ENCODE measurements around the gene CD68. TPM values are rescaled to one million over a fixed set of nuclear protein-coding genes. Genes with fewer than 3 reads are reported as not detected.
A peak's percentile ranks its signal among the peaks of the same experiment; 100 is the strongest.

CD68 gene
- total RNA-seq, 3 donors from 2014 or later = 49.8 to 220 (median 70.5) TPM

DNA sequence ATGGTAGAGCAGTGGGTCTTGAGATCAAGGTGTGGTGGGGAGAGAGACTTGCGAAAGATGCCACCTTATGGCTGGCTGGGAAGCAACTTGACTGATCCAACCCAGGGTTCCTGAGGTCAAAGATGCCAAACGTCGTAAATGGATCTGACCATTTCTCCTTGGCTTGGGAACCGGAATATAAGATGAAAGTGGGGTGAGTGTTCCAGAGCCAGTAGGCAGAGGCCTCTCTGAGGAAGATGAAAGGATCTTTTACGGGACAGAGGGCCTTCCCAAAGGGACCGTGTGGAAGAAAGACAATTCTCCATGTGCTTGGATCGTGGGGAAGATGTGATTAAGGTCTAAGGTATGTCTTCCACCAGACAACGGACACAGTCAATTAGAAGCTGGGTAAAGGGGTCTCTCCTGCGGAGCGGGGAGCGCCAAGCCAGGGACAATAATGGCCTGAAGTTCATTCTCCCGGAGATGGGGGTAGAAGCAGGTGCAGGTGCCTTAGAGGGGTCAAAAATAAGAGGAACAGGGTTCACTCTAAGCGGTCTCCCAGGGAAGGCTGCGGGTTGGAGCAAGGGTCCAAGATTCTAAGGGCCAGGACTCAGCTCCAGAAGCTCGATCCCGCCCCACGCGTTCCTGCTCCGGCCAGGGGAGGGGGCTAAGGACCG, 34.5 kb downstream of the CD68 start:
- Histone ChIP-seq H3K4me3 (peak overlapping the region; percentile 85 to 97 (median 86)), H3K27me3 (no peaks in the 10 kb centered on the region), H3K27ac (peak overlapping the region; percentile 92 to 99), H3K9me3 (no peaks in the 10 kb centered on the region), H3K4me1 (peaks cover 0 to 21% of the 10 kb centered on the region in 2 donors), H3K36me3 (no peaks in the 10 kb centered on the region)
- intact Hi-C loops (cut with DNase I; ENCODE audit: low total_unique reads) = no loop called here
- TF ChIP-seq POLR2AphosphoS5 (IDR thresholded peaks at IDR 0.05) (no peak), POLR2A (IDR thresholded peaks at IDR 0.05) (no peak)
- TF ChIP-seq, protein P1, sequence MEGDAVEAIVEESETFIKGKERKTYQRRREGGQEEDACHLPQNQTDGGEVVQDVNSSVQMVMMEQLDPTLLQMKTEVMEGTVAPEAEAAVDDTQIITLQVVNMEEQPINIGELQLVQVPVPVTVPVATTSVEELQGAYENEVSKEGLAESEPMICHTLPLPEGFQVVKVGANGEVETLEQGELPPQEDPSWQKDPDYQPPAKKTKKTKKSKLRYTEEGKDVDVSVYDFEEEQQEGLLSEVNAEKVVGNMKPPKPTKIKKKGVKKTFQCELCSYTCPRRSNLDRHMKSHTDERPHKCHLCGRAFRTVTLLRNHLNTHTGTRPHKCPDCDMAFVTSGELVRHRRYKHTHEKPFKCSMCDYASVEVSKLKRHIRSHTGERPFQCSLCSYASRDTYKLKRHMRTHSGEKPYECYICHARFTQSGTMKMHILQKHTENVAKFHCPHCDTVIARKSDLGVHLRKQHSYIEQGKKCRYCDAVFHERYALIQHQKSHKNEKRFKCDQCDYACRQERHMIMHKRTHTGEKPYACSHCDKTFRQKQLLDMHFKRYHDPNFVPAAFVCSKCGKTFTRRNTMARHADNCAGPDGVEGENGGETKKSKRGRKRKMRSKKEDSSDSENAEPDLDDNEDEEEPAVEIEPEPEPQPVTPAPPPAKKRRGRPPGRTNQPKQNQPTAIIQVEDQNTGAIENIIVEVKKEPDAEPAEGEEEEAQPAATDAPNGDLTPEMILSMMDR (IDR thresholded peaks at IDR 0.05) = no peak
- DNase-seq (ENCODE audit: low spot score in 2 of 2) = no peak

DNA sequence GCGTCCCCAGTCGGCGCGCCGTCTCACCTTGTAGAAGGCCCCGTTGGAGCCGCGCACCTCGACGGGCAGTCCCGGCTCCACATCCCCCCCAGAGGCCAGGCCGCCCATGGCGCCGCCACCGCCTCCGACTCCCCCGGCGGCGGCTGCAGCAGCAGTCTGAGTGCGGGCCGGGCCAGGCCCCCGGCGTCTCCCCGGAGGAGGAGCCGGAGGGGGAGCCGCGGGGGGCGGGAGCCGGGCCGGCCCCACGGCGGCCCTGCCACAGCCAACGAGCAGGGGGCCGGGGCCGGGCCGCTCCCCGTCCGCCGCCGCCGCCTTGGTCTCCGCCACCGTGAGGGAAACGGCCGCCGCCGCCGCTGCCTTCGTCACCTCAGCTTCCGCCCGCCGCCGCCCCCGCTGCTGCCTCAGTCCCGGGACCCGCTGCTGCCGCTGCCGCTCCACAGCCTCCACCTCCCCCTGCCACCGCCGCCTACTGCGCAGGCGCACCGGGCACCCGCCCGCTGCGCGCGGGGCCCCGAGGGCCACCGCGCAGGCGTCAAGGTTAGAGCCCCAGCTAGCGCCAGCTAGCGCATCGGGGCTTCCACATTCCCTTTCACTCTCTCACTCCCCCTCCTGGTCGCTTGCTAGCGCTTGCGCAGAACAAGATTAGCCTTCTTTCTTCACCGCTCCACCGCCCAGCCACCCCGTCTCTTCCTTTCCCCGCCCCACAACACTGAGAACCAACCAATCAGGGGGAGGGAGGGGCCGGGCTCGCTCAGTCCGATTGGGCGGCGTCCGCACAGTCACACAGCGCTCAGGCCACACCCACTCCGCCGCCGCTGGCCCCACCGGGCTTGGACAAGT, 35.2 kb downstream of the CD68 start, which contains the start of gene FXR2:
FXR2 (minus strand) TSS at position 473 of the 840 bp plus-strand sequence; CDS start at position 108, 365 bp downstream.
- intact Hi-C loops (cut with DNase I; ENCODE audit: low total_unique reads) = no loop called here
- H3K4me1 ChIP-seq = peaks cover 0 to 21% of the 10 kb centered on the region in 2 donors
- TF ChIP-seq POLR2AphosphoS5 (IDR thresholded peaks at IDR 0.05) (peak in 2 of 3 donors; percentile 19 to 44), POLR2A (IDR thresholded peaks at IDR 0.05) (no peak)
- TF ChIP-seq, protein P1 (IDR thresholded peaks at IDR 0.05) = peak; percentile 48 to 73 (median 51)

DNA sequence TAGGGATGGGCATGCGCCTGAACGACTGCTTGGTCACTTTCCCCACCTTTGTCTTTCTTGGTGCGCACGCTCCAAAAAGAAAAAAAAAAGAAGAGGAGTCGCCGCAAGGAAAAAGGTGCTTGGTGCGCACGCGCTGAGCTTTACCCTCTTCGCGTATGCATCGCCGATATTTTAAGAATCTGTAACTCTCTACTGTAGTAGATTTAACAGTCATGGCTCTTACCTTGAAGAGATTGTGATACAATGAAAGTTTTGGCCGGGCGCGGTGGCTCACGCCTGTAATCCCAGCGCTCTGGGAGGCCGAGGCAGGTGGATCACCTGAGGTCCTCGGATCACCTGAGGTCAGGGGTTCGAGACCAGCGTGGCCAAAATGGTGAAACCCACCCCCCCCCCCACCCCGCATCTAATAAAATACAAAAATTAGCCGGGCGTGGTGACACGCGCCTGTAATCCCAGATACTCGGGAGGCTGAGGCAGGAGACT, 35.9 kb downstream of the CD68 start:
- TF ChIP-seq, protein P1 (IDR thresholded peaks at IDR 0.05) = no peak
- TF ChIP-seq POLR2AphosphoS5 (IDR thresholded peaks at IDR 0.05) = peak in 2 of 3 donors; percentile 31 to 36
- peak overlapping the region; percentile 90 to 92 for H3K27ac ChIP-seq
- DNase-seq (ENCODE audit: low spot score in 2 of 2) = no peak
- H3K27me3 ChIP-seq = no peaks in the 10 kb centered on the region
- no peaks in the 10 kb centered on the region for H3K36me3 ChIP-seq
- intact Hi-C loops (cut with DNase I; ENCODE audit: low total_unique reads) = no loop called here
- peaks cover 0 to 21% of the 10 kb centered on the region in 2 donors for H3K4me1 ChIP-seq
- no peaks in the 10 kb centered on the region for H3K9me3 ChIP-seq
- peak overlapping the region; percentile 85 to 97 (median 86) for H3K4me3 ChIP-seq

More for the DNA sequence above, 35.2 kb downstream of the CD68 start, which contains the start of gene FXR2:
- H3K27me3 ChIP-seq = no peaks in the 10 kb centered on the region
- H3K27ac ChIP-seq = peak within 1 kb of the TSS; percentile 92 to 99
- no peaks in the 10 kb centered on the region for H3K9me3 ChIP-seq
- peak; percentile 100 for DNase-seq (ENCODE audit: low spot score in 2 of 2)
- H3K36me3 ChIP-seq = no peaks in the 10 kb centered on the region
- peak within 1 kb of the TSS; percentile 85 to 97 (median 86) for H3K4me3 ChIP-seq

DNA sequence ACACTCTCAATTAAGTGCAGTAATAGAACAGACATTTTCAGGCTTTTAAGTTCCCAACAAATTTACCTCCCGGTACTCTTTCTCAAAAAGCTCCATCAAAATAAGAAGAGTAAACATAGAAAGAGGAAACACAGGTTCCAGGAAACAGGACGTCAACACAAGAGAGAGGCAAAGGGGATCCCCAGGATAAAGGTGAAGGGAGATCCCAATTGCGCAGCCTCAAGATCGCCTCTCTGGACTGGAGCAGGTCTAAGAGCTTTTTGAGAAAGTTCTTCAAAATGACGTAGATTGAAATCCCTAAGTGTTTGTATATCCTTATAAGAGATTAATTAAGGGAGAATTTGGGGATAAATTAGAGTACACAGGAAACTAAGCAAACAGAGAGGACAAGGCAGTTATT, 39.2 kb downstream of the CD68 start:
- peaks cover 0 to 2% of the 10 kb centered on the region in 2 donors for H3K4me1 ChIP-seq
- no peak for DNase-seq (ENCODE audit: low spot score in 2 of 2)
- H3K27me3 ChIP-seq = no peaks in the 10 kb centered on the region
- no peak overlapping the region for H3K27ac ChIP-seq
- no peaks in the 10 kb centered on the region for H3K36me3 ChIP-seq
- H3K9me3 ChIP-seq = no peaks in the 10 kb centered on the region
- TF ChIP-seq, protein P1 (IDR thresholded peaks at IDR 0.05) = no peak
- no peak for TF ChIP-seq POLR2AphosphoS5 (IDR thresholded peaks at IDR 0.05)
- no peak for TF ChIP-seq POLR2A (IDR thresholded peaks at IDR 0.05)
- intact Hi-C loops (cut with DNase I; ENCODE audit: low total_unique reads) = loop anchor here (1.0 kb wide), 1 partner anchor 13 kb away; no protein-coding TSS in a partner anchor
- no peak overlapping the region for H3K4me3 ChIP-seq
